ENCODE data around the gene SPACA1. TPM values are rescaled to one million over a fixed set of nuclear protein-coding genes. Genes with fewer than 3 reads are reported as not detected.

SPACA1 gene
- total RNA-seq, 4 donors from 2014 or later: not detected

DNA sequence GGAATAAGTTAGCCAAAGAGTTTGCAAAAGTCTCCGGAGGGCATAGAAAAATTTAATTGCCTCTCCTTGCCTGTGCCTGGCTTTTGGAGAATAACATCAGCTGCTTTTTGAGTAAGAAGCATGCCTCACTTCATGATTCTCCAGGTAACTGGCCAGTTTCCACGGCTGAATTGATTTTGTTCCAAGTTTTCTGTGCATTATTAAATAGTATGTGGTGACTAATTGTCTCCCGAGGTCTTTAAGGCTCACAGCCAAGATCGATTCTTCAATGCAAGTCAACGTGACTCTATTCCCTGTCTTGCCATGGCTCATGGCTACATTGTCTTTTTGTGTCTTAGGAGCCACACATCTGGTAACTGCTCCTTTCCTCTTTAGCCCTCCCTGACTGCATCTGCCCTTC lies 64.3 kb downstream of the SPACA1 start:
- Histone ChIP-seq H3K27ac (no peak overlapping the region), H3K9me3 (no peaks in the 10 kb centered on the region), H3K4me3 (no peak overlapping the region), H3K36me3 (no peaks in the 10 kb centered on the region), H3K27me3 (no peaks in the 10 kb centered on the region), H3K4me1 (no peaks in the 10 kb centered on the region)
- TF ChIP-seq POLR2A (IDR thresholded peaks at IDR 0.05): no peak
- TF ChIP-seq, protein P1, sequence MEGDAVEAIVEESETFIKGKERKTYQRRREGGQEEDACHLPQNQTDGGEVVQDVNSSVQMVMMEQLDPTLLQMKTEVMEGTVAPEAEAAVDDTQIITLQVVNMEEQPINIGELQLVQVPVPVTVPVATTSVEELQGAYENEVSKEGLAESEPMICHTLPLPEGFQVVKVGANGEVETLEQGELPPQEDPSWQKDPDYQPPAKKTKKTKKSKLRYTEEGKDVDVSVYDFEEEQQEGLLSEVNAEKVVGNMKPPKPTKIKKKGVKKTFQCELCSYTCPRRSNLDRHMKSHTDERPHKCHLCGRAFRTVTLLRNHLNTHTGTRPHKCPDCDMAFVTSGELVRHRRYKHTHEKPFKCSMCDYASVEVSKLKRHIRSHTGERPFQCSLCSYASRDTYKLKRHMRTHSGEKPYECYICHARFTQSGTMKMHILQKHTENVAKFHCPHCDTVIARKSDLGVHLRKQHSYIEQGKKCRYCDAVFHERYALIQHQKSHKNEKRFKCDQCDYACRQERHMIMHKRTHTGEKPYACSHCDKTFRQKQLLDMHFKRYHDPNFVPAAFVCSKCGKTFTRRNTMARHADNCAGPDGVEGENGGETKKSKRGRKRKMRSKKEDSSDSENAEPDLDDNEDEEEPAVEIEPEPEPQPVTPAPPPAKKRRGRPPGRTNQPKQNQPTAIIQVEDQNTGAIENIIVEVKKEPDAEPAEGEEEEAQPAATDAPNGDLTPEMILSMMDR (IDR thresholded peaks at IDR 0.05 in 4 of 5, conservative IDR thresholded peaks at IDR 0.05 in 1 of 5): no peak
- intact Hi-C loops (cut with DNase I; ENCODE audit: low total_unique reads): no loop called here
- no peak for DNase-seq
- no peak for ATAC-seq
- in situ Hi-C loops (cut with MboI; ENCODE audit: low sequenced_read_pairs in 4 of 4): no loop called here

- intact Hi-C loops (cut with DNase I; ENCODE audit: low total_unique reads) (no loop called here), in situ Hi-C loops (cut with MboI; ENCODE audit: low sequenced_read_pairs in 4 of 4) (no loop called here)
- Histone ChIP-seq H3K9me3 (no peaks in the 10 kb centered on the region), H3K27me3 (no peaks in the 10 kb centered on the region), H3K27ac (no peak overlapping the region), H3K4me3 (no peak overlapping the region), H3K4me1 (no peaks in the 10 kb centered on the region), H3K36me3 (no peaks in the 10 kb centered on the region)
- DNase-seq: no peak
- no peak for TF ChIP-seq POLR2A (IDR thresholded peaks at IDR 0.05)
- TF ChIP-seq, protein P1 (IDR thresholded peaks at IDR 0.05 in 4 of 5, conservative IDR thresholded peaks at IDR 0.05 in 1 of 5): no peak
- no peak for ATAC-seq
Observed at GRCh38 chr6:88114838-88115237, 67.2 kb downstream of the SPACA1 start.

DNA sequence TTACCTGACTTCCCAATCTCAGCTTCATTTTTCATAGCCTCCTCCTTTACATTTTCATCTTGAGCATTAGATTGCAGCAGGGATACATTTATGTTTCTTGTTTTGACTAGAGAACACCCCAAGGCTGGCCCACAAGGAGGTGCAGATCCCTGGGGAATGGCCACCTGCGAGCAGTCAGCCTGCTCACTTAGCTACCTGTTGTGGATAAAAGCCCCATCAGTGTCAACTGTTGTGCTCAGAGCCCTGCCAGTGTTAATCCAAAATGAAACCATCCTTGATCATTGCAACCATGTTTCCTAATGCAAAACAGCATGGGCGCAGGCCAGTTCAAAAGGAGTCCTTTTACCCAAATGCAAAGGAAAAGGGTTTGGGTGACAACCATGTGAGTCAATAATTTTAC lies 67.7 kb downstream of the SPACA1 start:
- DNase-seq (no peak), ATAC-seq (no peak)
- Histone ChIP-seq H3K27me3 (no peaks in the 10 kb centered on the region), H3K4me1 (no peaks in the 10 kb centered on the region), H3K36me3 (no peaks in the 10 kb centered on the region), H3K9me3 (no peaks in the 10 kb centered on the region), H3K4me3 (no peak overlapping the region), H3K27ac (no peak overlapping the region)
- in situ Hi-C loops (cut with MboI; ENCODE audit: low sequenced_read_pairs in 4 of 4) (no loop called here), intact Hi-C loops (cut with DNase I; ENCODE audit: low total_unique reads) (no loop called here)
- TF ChIP-seq POLR2A (IDR thresholded peaks at IDR 0.05): no peak
- TF ChIP-seq, protein P1 (IDR thresholded peaks at IDR 0.05 in 4 of 5, conservative IDR thresholded peaks at IDR 0.05 in 1 of 5): no peak

DNA sequence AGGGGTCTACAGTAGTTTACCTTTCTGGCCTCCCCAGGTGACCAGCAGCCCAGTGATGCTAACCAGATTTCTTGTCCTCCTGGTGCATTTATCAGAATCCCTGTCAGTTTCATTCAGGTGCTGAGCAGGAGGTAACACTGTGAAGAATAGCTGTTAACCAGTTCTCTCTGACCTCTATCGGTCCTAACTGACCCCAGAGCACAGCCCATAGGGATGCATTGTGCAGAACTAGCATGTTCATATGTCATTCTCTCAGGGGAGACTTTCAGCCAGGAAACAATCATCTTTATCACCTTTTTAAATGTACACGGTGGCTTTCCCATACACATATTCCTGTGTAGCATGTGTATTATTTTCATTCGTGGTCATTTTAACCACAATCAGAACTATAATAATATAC lies 68.6 kb downstream of the SPACA1 start:
- Histone ChIP-seq H3K27ac (no peak overlapping the region), H3K4me3 (no peak overlapping the region), H3K4me1 (no peaks in the 10 kb centered on the region), H3K27me3 (no peaks in the 10 kb centered on the region), H3K36me3 (no peaks in the 10 kb centered on the region), H3K9me3 (no peaks in the 10 kb centered on the region)
- intact Hi-C loops (cut with DNase I; ENCODE audit: low total_unique reads) (no loop called here), in situ Hi-C loops (cut with MboI; ENCODE audit: low sequenced_read_pairs in 4 of 4) (no loop called here)
- no peak for TF ChIP-seq POLR2A (IDR thresholded peaks at IDR 0.05)
- TF ChIP-seq, protein P1 (IDR thresholded peaks at IDR 0.05 in 4 of 5, conservative IDR thresholded peaks at IDR 0.05 in 1 of 5): no peak
- no peak for ATAC-seq
- DNase-seq: no peak

Other genes with a start within 250 kb of the SPACA1 start
- gene CNR1, start 118.5 kb downstream of the SPACA1 start, total RNA-seq: 1 to 10 TPM; 4.9 to 9.4 (median 5.9) TPM

All from gastrocnemius medialis (tissue), 4 donors.